OCI-LY7 (cell line): ENCODE data around the gene SNTN. TPM values are rescaled to one million over a fixed set of nuclear protein-coding genes. Genes with fewer than 3 reads are reported as not detected.

ENCODE experiments used
- BruUV-seq: library from RNA; stranded (reverse); fragments of 400-500 nt; replicated peaks from 2 replicates; lab custom pipeline; 2021; lab: Mats Ljungman, UMichigan
- CTCF ChIA-PET: fragments of 300-600 bp; sonication (Branson Sonifier 250); formaldehyde crosslinking; loops from one replicate; lab custom pipeline; 2022; ENCODE audit warnings: antibody characterized with exemption; ENCODE audit not compliant: unreplicated experiment; lab: Charles Lee
- POLR2A ChIA-PET: fragments of 300-600 bp; sonication (Branson Sonifier 250); formaldehyde crosslinking; loops from one replicate; lab custom pipeline; 2022; ENCODE audit warnings: antibody characterized with exemption; lab: Charles Lee
- DNase-seq: peaks from one replicate; pipeline ENCODE4 v3.0.0-alpha.2; 2015; ENCODE audit warnings: low spot score
- H2AFZ ChIP-seq: fragments of 200-600 bp; sonication (generic), shearing (Covaris generic); 2 replicates; pipeline ENCODE4 v1.6.1; 2014; ENCODE audit warnings: mild to moderate bottlenecking, antibody characterized with exemption, low read length, moderate library complexity
- H3K27ac ChIP-seq: fragments of 200-600 bp; sonication (generic); 2 replicates; pipeline ENCODE4 v1.5.1; 2014; ENCODE audit warnings: mixed run types, low read depth, mild to moderate bottlenecking, moderate library complexity, low read length, inconsistent platforms; ENCODE audit not compliant: poor library complexity, severe bottlenecking
- H3K36me3 ChIP-seq: fragments of 200-600 bp; sonication (generic); 2 replicates; pipeline ENCODE4 v1.6.1; 2014; ENCODE audit warnings: mild to moderate bottlenecking, antibody characterized with exemption, low read length, moderate library complexity, mixed read lengths; ENCODE audit not compliant: insufficient read depth
- H3K4me1 ChIP-seq: fragments of 200-600 bp; sonication (generic); 2 replicates; pipeline ENCODE4 v1.5.1; 2014; ENCODE audit warnings: mild to moderate bottlenecking, low read length; ENCODE audit not compliant: insufficient read depth, poor library complexity, severe bottlenecking
- H3K4me2 ChIP-seq: fragments of 200-600 bp; sonication (generic); 2 replicates; pipeline ENCODE4 v1.6.1; 2014; ENCODE audit warnings: mild to moderate bottlenecking, low read length
- H3K4me3 ChIP-seq: fragments of 200-600 bp; sonication (generic); 2 replicates; pipeline ENCODE4 v1.5.1; 2014; ENCODE audit warnings: mild to moderate bottlenecking, low read depth, low read length; ENCODE audit not compliant: poor library complexity, severe bottlenecking
- H3K79me2 ChIP-seq: fragments of 200-600 bp; sonication (generic); 2 replicates; pipeline ENCODE4 v1.6.1; 2016; ENCODE audit warnings: low read depth, mild to moderate bottlenecking, low read length, moderate library complexity, mixed read lengths; ENCODE audit not compliant: insufficient read depth
- H3K9me2 ChIP-seq: fragments of 200-600 bp; sonication (generic); 2 replicates; pipeline ENCODE4 v1.6.1; 2016; ENCODE audit warnings: mild to moderate bottlenecking, low read length, mixed read lengths; ENCODE audit not compliant: insufficient read depth
- H3K9me3 ChIP-seq: fragments of 200-600 bp; sonication (generic); 2 replicates; pipeline ENCODE4 v1.6.1; 2014; ENCODE audit warnings: mild to moderate bottlenecking, mixed run types, low read length, mixed read lengths
- H4K20me1 ChIP-seq: fragments of 200-600 bp; sonication (generic); 2 replicates; pipeline ENCODE4 v1.6.1; 2014; ENCODE audit warnings: mild to moderate bottlenecking, antibody characterized with exemption, low read length, moderate library complexity, mixed read lengths; ENCODE audit not compliant: insufficient read depth
- CTCF ChIP-seq: fragments of 200-600 bp; sonication (generic); conservative IDR thresholded peaks from 2 replicates; pipeline ENCODE4 v1.5.1; 2014; ENCODE audit warnings: mild to moderate bottlenecking, antibody characterized with exemption, low read length, moderate library complexity, mixed read lengths
- EZH2phosphoT487 ChIP-seq: fragments of 200-600 bp; sonication (generic); IDR thresholded peaks from 2 replicates; pipeline ENCODE4 v1.6.1; 2018; ENCODE audit warnings: low read depth, borderline replicate concordance, mild to moderate bottlenecking, mixed run types, antibody characterized with exemption, low read length, moderate library complexity, mixed read lengths
- intact Hi-C: fragments of 100-400 bp; cut with micrococcal nuclease; formaldehyde crosslinking; loops from one replicate; pipeline ENCODE4 v1.10.0; 2022; ENCODE audit not compliant: unreplicated experiment
- total RNA-seq, 2 experiments: library from RNA; depleted of rRNA in 1 of 2; stranded (reverse); fragments of >200 nt in 1 of 2; shearing (Covaris generic) in 1 of 2; gene quantifications; 2 replicates each; pipeline ENCODE4 v1.2.3, GENCODE V29; 2014 to 2022

SNTN gene
- total RNA-seq, 2 experiments from 2014 or later: not detected

GRCh38 chr3:63654931-63655330, 2.5 kb downstream of the SNTN start:
- no peak overlapping the region for H3K4me3 ChIP-seq
- no peak overlapping the region for H3K4me2 ChIP-seq
- TF ChIP-seq EZH2phosphoT487: no peak
- no peak for TF ChIP-seq CTCF
- H3K36me3 ChIP-seq: no peaks in the 10 kb centered on the region
- intact Hi-C loops: no loop called here
- H4K20me1 ChIP-seq: no peaks in the 10 kb centered on the region
- no peaks in the 10 kb centered on the region for H3K4me1 ChIP-seq
- no TSS peak for BruUV-seq
- no peak overlapping the region for H2AFZ ChIP-seq
- ChIA-PET POLR2A (no interaction called here), CTCF (no interaction called here)
- DNase-seq: no peak
- no peaks in the 10 kb centered on the region for H3K9me3 ChIP-seq
- no peaks in the 10 kb centered on the region for H3K9me2 ChIP-seq
- H3K27ac ChIP-seq: no peak overlapping the region
- H3K79me2 ChIP-seq: no peaks in the 10 kb centered on the region

GRCh38 chr3:63655519-63655918, 3.0 kb downstream of the SNTN start:
- H3K9me2 ChIP-seq: no peaks in the 10 kb centered on the region
- TF ChIP-seq CTCF: no peak
- TF ChIP-seq EZH2phosphoT487: no peak
- ChIA-PET POLR2A (no interaction called here), CTCF (no interaction called here)
- no peak overlapping the region for H3K27ac ChIP-seq
- H3K36me3 ChIP-seq: no peaks in the 10 kb centered on the region
- H4K20me1 ChIP-seq: no peaks in the 10 kb centered on the region
- DNase-seq: no peak
- H2AFZ ChIP-seq: no peak overlapping the region
- intact Hi-C loops: no loop called here
- H3K4me2 ChIP-seq: no peak overlapping the region
- no TSS peak for BruUV-seq
- H3K9me3 ChIP-seq: no peaks in the 10 kb centered on the region
- H3K79me2 ChIP-seq: no peaks in the 10 kb centered on the region
- H3K4me1 ChIP-seq: no peaks in the 10 kb centered on the region
- H3K4me3 ChIP-seq: no peak overlapping the region

- DNase-seq: no peak
- Histone ChIP-seq H3K27ac (no peak overlapping the region), H3K9me2 (no peaks in the 10 kb centered on the region), H3K4me2 (no peak overlapping the region), H3K79me2 (no peaks in the 10 kb centered on the region), H3K9me3 (no peaks in the 10 kb centered on the region), H3K4me1 (no peaks in the 10 kb centered on the region), H3K4me3 (no peak overlapping the region), H4K20me1 (no peaks in the 10 kb centered on the region), H2AFZ (no peak overlapping the region), H3K36me3 (no peaks in the 10 kb centered on the region)
- TF ChIP-seq CTCF: no peak
- TF ChIP-seq EZH2phosphoT487: no peak
- BruUV-seq: no TSS peak
- ChIA-PET POLR2A (no interaction called here), CTCF (no interaction called here)
- intact Hi-C loops: no loop called here
These were observed 4.3 kb downstream of the SNTN start for GRCh38 chr3:63656786-63657185.
